Measurements from ENCODE around the gene SH3PXD2A.

GRCh38 chr10:103780242-103781149 lies 74.9 kb downstream of the SH3PXD2A start:
- TF ChIP-seq GATA3 (IDR thresholded peaks at IDR 0.05; ENCODE audit: low read depth, low read length): no peak
- TF ChIP-seq GATA2 (IDR thresholded peaks at IDR 0.05; ENCODE audit: low read depth, low read length): no peak

Data from SH-SY5Y (cell line).